GM18909 (cell line): ENCODE measurements around the gene CDC42SE1.
A peak's percentile ranks its signal among the peaks of the same experiment; 100 is the strongest.
"Not testable (repeated sequence)": the region's sequence is repeated elsewhere in the genome, so short reads cannot be mapped to it uniquely, and the experiment has no call there.

Experiments used
- ATAC-seq: cut with Tn5 transposase; IDR thresholded peaks from one replicate; pipeline ENCODE4 v1.9.1; 2021; ENCODE audit warnings: mild to moderate bottlenecking; ENCODE audit not compliant: unreplicated experiment, poor library complexity

Gene CDC42SE1, protein sequence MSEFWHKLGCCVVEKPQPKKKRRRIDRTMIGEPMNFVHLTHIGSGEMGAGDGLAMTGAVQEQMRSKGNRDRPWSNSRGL

DNA sequence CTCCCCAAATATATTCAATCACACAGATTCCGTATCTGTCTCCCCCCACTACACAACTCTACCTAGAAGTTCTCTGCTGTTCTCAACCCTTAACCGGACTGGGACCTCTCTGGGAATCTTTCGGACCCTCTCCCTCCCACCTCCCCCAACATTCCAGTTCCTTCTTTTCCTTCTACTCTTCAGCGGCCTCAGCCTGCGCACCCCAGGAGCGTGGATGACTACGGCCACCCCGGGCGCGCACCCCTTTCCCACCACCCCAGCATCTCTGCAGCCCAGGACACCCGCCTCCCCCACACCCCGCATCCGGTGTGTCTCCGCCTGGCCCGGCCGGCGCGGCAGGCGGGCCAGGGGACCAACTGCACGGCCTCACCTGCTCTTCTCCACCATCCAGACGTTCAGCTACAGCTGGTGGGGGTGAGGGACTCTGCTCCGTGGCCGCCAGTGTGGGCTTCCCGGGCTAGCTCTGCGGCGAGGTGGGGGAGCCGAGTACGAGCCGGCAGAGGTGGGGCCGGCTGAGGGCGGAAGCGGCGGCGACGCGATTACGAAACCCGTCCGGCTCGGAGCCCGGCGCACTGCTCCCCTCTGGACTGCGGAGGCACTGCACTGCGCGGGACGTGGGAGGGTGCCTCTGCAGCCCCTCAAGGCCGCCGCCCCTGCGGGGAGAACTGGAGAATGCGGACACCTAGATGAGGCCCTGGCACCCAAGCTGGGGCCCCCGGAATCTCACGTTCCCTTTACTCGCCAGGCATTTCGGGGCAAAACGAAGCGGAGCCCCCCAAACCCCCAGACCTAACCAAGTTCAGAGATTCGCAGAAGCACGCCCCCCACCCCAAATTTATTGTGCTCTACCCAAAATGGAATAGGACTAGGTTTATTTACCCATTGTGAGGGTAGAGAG is at the start of gene CDC42SE1:
CDC42SE1 (minus strand) TSS at position 514 of the 898 bp plus-strand sequence. CDS start 3,892 bp downstream, outside the sequence.
- peak; percentile 84 for ATAC-seq

DNA sequence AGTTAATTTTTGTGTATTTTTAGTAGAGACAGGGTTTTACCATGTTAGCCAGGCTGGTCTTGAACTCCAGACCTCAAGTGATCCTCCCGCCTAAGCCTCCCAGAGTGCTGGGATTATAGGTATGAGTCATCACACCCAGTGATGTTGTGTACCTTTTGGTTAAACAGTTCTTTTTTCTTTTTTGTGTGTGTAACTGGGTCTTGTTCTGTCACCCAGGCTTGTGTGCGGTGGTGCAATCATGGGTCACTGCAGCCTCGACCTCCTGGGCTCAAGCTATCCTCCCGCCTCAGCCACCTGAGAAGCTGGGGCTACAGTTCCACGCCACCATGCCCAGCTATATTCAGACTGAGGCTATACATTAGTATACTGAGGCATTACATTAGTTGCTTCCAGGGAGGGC is 48.9 kb upstream of the CDC42SE1 start:
- no peak for ATAC-seq

DNA sequence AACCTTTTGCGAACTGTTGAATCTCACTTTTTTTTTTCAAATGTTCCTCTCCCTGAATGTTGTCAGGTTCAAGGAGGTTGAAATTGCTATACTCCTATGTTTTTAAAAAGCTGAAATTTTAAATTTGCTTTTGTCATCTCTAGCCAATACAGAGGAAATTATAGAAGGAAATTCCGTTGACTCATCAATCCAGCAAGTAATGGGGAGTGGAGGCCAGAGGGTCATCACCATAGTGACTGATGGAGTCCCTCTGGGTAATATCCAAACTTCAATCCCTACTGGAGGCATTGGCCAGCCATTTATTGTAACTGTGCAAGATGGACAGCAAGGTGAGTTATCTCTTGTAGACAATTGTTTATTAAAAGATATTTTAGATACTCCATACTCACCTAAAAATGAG is 47.5 kb upstream of the CDC42SE1 start:
- ATAC-seq = no peak

DNA sequence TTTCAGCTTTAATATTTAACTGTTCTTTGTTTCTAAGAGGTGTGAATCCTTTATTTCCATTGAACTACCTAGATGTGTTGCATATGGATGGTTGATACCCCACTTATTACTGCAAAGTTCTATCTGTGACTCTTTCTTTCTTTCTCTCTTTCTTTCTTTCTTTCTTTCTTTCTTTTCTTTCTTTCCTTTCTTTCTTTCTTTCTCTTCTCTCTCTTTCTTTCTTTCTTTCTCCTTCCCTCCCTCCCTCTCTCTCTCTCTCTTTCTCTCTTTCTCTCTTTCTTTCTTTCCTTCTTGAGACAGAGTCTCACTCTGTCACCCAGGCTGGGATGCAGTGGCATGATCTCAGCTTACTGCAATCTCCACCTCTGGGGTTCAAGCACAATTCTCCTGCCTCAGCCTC is 45.2 kb upstream of the CDC42SE1 start:
- ATAC-seq = no peak

DNA sequence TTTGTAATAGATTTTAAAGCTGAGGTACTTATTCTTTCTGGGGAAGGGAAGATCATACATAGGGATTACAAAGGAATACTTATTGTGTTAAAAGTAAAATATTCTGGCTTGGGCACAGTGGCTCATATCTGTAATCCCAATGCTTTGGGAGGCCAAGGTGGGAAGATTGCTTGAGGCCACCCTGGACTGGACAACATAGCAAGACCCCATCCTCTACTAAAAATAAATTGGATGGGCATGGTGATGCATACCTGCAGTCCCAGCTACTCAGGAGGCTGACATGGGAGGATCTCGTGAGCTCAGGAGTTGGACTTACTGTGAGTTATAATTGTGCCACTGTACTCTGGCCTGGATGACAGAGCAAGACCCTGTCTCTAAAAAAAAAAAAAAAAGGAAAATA is 38.7 kb upstream of the CDC42SE1 start:
- ATAC-seq = no peak

DNA sequence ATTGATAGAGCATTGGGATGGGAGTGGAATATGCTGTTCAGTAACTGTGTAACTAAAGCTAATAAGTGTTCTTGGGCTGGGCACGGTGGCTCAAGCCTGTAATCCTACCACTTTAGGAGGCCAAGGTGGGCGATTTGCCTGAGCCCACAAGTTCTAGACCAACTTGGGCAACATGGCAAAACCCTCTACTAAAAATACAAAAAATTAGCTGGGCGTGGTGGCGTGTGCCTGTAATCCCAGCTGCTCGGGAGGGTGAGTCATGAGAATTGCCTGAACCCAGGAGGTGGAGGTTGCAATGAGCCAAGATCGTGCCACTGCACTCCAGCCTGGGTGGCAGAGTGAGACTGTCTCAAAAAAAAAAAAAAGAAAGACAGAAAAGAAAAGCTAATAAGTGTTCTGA is 38.0 kb upstream of the CDC42SE1 start:
- not testable (repeated sequence) for ATAC-seq

DNA sequence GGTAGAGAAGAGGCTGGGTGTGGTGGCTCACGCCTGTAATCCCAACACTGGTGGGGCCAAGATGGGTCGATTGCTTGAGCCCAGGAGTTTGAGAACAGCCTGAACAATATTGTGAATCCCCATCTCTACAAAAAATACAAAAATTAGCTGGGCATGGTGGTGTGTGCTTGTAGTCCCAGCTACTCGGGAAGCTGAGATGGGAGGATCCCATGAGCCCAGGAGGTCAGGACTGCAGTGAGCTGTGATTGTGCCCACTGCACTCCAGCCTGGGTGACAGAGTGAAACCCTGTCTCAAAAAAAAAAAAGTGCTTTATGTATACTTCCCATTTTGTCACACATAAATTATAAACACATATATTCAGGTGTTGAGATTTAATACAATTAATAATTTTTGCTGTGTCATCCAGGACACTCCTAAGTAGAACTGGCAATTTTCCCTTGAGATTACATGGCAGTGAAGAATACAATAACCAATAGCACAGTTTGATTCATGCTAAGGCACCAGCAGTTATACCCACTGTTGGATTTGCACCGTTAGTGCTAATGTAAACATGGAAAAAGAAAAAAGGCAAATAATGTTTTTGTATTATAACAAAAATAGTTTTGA is 26.6 kb upstream of the CDC42SE1 start:
- ATAC-seq = no peak

DNA sequence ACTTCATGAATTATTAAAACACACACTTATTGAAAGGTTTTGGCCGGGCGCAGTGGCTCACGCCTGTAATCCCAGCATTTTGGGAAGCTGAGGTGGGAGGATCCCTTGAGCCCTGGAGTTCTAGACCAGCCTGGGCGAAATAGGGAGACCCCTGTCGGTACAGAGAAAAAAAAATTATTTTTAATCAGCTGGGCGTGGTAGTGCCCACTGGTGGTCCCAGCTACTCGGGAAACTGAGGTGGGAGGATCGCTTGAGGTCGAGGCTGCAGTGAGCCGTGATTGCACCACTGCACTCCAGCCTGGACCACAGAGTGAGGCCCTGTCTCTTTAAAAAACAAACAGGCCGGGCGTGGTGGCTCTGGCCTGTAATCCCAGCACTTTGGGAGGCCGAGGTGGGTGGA is 12.8 kb upstream of the CDC42SE1 start:
- no peak for ATAC-seq

DNA sequence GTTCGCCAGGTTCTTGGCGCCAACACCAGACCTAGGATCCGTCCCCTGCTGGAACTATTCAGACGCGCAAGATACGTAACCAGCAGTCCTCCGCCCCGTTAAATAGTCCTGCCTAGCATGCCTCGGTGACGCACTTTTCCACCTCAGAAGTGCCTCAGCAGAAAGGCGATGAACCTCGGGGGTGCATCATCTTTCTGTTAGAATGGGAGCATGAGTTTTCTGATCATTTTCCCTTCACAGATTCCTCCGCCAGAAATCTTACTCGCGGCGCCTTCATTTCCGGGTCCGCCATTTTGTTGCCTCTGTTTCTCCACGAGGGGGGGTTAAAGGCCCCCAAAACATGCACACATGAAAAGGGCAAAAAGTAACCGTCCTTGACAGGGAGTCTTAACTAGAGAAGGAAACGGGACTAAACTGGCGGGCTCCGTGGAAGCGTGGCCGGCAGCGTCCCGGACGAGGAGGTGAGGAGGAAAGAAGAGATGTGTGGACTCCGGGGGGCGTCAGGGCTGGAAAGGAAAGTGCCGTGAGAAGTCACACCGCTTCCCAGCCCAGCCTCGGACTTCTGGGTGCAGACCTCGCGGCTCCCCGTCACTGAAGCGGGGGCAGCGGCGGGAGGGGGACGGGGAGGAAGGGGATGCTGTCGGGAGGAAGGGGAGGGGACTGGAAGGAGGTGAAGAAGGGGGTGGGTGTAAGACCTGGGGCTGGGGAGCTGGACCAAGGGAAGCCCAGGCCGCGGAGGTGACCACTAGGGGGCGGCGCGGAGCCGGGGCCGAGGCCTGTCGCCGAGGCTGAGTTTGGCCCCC is 11.3 kb upstream of the CDC42SE1 start, which contains the start of gene GABPB2:
GABPB2 (plus strand) TSS at position 288 of the 803 bp plus-strand sequence. CDS start 17,429 bp downstream, outside the sequence.
- peak; percentile 76 for ATAC-seq

DNA sequence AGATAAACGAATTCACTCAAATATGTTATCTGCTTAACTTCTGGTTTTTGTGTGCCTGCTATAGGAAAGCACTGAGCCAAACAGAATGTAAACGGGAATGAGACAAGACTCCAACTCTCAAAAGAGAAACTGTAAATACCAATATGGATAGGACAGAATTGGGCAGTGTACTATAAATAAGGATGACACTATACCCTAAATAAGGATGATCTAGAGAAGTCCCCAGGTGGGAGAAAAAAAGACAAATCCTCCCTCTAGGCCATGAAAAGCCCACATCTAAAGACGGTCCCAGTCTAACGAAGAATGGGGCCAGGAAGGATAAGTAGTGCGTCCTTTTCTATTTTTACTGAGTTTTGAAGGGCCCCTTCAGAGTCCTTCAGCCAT is 9.7 kb upstream of the CDC42SE1 start:
- no peak for ATAC-seq

DNA sequence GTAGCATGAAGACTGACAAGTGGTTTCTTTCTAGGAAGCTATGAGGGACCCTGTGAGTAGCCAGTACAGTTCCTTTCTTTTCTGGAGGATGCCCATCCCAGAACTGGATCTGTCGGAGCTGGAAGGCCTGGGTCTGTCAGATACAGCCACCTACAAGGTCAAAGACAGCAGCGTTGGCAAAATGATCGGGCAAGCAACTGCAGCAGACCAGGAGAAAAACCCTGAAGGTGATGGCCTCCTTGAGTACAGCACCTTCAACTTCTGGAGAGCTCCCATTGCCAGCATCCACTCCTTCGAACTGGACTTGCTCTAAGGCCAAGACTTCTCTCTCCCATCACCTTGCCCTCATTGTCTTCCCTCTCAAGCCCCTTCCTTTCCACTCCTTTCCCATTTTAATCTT is 7.8 kb upstream of the CDC42SE1 start:
- ATAC-seq = no peak

DNA sequence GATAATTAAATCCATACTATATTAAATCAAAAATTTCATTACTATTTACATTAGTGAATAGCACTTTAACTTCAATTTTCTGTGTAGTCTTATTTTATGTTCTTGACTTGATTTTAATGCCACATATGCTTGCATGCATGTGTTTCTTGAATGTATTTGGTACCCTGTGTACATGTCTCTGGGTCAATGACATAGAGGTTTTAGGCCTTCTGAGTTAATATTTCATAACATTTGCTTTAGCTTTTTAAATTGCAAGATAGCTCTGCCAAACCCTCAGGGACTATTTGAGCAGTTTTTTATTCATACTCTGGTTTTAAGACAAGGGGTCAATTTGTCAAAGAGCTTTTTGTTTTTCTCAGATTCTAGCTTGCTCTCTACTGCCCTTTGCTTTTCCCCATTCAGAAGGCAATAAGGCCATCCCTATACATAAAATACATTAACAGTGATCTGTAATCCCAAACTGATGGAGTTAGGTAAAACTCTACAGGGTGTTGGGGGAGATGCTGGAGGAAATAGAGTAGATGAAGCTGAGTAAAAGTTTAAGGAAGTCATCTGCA is 5.7 kb upstream of the CDC42SE1 start:
- ATAC-seq = no peak

DNA sequence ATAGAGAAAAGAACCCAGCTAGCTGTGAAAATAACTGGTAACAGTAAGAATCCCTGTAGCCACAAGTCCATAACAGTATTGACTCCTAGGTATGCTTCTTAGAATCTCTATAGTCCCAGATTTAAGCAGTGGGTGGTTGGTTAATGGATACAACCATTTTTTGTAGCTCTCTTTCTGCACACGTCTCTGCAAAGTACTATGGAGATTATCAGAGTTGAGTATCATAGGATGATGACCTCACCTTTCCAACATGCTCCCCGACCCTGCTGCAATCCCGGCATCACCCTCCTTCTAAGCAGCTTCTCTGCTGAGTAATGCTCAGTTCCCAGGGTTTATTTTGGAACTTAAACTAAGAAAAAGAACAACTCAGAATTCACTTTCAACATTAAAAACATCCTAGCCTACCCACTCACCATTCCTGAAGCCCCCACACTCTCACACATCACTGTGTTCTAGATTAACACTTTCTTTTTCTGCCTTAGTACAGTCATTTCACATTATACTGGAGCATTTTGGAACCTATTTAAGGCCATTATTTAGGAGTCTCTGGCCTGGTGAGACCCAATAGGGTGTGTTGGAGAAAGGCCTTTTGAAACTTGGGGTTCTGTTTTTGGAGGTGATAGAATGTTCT is 3.4 kb upstream of the CDC42SE1 start:
- ATAC-seq = no peak

DNA sequence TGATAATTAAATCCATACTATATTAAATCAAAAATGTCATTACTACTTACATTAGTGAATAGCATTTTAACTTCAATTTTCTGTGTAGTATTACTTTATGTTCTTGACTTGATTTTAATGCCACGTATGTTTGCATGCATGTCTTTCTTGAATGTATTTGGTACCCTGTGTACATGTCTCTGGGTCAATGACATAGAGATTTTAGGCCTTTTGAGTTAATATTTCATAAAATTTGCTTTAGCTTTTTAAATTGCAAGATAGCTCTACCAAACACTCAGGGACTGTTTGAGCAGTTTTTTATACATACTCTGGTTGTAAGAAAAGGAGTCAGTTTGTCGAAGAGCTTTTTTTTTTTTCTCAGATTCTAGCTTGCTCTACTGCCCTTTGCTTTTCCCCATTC is 2.3 kb upstream of the CDC42SE1 start:
- ATAC-seq = no peak

DNA sequence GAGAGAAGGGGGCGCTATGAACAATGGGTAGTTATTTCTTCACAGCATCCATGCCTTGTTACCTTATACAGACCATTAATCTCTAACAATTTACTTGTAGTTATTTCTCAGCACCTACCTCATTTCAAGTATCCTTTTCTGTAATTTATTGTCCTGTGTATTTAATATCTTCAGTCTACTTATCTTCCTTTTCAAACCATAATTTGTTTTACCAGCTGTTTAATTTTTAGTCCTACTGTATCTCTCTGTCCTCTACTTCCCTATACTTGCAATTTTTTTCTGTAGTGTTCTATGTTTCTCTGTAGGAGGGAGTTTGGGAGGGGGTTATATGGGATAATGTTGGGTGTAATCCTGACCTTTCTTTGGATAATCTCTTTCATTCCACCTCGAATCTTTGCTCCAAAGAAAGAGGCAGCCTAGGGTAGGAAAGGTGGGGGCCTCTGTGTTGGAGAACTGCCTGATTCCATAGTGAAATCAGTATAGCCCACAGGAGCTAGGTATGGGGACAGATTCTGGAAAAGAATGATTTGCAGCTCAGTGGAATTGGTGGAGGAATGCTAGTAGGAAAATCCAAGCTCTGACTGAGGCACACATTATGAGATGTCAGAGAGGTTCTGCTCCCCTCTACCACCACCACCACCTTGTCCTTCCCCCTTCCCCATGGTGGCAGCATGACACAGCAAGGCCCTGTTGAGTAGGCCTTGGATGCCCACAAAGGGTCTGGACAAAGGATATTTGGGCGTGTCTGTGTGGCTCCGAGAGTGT is 1.4 kb upstream of the CDC42SE1 start:
- no peak for ATAC-seq

DNA sequence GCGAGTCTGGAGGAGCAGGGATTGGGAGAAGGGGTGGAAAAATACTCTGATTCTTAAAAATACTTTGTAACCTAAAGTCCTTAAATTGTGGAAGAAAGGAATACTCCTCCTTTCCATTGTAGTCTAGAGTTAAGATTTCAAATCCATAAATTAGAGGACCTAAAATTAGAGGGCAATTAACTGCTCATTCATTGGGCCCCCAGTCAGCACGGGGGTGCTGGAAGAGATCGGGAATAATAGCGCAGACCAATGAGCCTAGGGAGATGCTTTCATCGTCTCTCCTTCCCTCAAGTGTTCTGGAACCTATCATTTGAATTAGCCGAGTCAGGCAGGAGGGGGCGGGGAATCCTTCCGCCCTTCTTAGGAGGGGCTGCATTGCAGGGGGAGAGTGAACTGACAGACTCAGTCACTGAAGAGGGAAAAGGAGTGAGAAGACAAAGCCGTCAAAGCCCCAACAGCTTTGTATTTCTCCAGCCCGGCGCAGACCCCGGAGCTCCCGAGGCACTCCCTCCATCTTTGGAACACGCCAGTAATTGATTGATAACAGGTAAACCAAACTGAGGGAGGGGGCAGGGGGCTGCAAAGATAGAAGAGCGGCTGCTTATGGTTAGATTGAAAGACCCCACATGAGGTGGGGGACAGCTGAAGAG is 710 bp upstream of the CDC42SE1 start, which contains the start of gene MLLT11:
MLLT11 (plus strand) TSS at position 391 of the 650 bp plus-strand sequence. CDS start 6,828 bp downstream, outside the sequence.
- ATAC-seq = no peak

DNA sequence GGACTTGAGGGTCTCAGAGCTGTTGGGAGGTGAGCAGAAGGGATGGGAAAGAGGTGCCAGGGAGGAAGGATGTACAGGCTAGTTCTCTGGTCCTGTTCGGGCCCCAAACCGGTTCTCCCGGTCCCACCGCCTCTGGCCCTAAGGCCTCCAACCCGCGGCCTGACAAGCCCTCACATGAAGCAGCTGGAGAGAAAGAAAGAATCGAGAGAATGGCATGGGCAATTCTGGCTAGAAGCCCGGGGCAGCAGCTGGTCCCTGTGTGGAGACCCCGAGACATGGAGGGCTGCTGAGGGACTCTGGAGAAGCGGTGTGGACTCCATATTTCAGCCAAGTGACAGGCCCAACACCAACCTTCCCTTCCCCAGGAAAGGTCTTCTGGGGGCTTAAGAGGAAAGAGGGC is 730 bp downstream of the CDC42SE1 start:
- no peak for ATAC-seq

DNA sequence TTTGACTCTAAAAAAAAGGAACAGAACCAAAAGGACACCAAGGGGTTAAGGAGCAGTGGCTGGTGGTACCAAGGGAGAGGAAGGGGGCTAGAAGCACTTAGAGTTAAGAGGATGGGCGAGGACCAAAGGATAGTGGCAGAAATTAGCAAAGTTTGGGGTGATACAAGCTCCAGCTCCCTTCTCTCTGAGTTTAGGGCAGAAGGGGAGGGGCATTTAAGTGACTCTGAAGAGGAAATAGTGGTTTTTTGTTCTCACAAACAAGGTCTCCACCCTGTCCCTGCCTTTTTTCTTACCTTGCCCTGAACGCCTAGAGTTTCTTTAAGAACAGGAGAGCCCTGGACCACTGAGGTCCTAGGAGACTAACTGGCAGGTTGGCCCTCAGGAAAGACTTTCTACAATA is 3.3 kb downstream of the CDC42SE1 start:
- no peak for ATAC-seq

DNA sequence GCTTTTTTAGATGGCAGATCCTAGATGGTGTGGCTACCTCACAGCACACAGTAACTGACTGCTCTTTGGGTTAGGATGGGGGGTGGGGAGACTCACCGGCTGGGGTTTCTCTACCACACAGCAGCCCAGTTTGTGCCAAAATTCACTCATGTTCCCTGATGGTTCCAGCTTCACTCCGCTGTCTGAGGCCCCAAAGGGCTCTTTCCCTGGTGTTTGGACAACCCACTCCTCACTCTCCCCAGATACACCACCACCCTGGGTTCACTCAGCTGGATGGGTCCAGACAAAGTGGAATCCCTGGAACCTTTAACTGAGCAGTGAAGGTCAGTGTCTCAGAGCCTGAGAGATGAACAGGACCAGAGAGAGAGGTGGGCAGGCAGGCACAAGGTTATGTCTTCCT is 3.8 kb downstream of the CDC42SE1 start:
- no peak for ATAC-seq
